Body of pancreas (tissue), 4 donors: ENCODE measurements around the gene CLEC4F.

Experiments
- POLR2A ChIP-seq, 3 donors: fragments of 450-650 bp; IDR thresholded peaks; one replicate each; pipeline ENCODE4 v1.6.1; 2016; ENCODE audit warnings: antibody characterized with exemption in 3 of 3, mild to moderate bottlenecking in 2 of 3
- TF ChIP-seq, protein P1 (sequence below), 7 experiments: fragments of 450-650 bp in 4 of 7; fragments of 200-600 bp in 3 of 7; sonication (generic) in 3 of 7; IDR thresholded peaks; one replicate each; pipeline ENCODE4 v1.5.1; 2016 to 2019; ENCODE audit warnings: antibody characterized with exemption in 7 of 7

DNA sequence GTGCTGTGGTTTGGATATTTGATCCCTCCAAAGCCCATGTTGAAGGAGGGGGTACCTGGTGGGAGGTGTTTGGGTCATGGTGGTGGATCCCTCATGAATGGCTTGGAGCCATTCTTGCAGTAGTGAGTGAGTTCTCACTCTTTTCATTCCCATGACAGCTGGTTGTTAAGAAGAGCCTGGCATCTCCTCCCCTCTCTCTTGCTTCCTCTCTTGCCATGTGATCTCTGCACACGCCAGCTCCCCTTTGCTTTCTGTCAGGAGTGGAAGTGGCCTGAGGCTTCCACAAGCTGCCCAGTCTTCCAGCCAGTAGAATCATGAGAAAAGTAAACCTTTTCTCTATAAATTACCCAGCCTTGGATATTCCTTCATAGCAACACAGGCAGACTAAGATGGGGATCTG, 61.0 kb downstream of the CLEC4F start:
- TF ChIP-seq, protein P1, sequence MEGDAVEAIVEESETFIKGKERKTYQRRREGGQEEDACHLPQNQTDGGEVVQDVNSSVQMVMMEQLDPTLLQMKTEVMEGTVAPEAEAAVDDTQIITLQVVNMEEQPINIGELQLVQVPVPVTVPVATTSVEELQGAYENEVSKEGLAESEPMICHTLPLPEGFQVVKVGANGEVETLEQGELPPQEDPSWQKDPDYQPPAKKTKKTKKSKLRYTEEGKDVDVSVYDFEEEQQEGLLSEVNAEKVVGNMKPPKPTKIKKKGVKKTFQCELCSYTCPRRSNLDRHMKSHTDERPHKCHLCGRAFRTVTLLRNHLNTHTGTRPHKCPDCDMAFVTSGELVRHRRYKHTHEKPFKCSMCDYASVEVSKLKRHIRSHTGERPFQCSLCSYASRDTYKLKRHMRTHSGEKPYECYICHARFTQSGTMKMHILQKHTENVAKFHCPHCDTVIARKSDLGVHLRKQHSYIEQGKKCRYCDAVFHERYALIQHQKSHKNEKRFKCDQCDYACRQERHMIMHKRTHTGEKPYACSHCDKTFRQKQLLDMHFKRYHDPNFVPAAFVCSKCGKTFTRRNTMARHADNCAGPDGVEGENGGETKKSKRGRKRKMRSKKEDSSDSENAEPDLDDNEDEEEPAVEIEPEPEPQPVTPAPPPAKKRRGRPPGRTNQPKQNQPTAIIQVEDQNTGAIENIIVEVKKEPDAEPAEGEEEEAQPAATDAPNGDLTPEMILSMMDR (IDR thresholded peaks at IDR 0.05), result no peak
- TF ChIP-seq POLR2A (IDR thresholded peaks at IDR 0.05), result no peak
